ENCODE results near the gene ECI1.
A peak's percentile ranks its signal among the peaks of the same experiment; 100 is the strongest.

ECI1 gene

GRCh38 chr16:2226918-2227317 lies 24.5 kb downstream of the ECI1 start:
- in situ Hi-C loops (cut with MboI; ENCODE audit: low pct_unique_long_range_greater_than_20kb, low sequenced_read_pairs), result no loop called here
- no peak for DNase-seq

- in situ Hi-C loops (cut with MboI; ENCODE audit: low pct_unique_long_range_greater_than_20kb, low sequenced_read_pairs), result no loop called here
- DNase-seq, result no peak
These were observed 25.1 kb downstream of the ECI1 start for GRCh38 chr16:2226245-2226793.

DNA sequence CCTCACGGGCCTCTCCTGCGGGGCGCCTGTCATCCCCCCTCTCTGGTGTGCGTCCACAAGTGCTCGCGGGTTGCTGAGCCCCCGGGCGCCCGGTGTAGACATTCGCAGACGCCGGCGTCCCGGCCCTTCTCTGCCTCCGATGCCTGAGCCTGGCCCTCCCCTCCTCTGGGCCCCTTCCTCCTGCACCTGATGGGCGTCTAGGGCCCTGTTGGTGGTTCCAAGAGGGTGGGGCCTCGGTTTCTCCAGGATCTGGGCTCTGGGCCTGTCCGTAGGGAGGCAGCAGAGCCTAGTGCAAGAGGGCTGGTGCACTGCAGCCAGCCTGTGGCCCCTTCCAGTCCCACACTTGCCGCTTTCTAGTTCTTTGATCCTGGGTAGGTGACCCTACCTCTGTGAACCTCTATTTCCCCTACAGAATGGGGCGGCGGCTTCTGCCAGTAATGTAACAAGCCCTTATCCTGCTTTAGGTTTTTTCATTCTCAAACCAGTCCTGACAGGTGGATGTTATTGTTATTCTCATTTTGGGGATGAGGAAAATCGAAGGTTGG lies 27.4 kb downstream of the ECI1 start:
- in situ Hi-C loops (cut with MboI; ENCODE audit: low pct_unique_long_range_greater_than_20kb, low sequenced_read_pairs), result no loop called here
- peak; percentile 48 for DNase-seq

DNA sequence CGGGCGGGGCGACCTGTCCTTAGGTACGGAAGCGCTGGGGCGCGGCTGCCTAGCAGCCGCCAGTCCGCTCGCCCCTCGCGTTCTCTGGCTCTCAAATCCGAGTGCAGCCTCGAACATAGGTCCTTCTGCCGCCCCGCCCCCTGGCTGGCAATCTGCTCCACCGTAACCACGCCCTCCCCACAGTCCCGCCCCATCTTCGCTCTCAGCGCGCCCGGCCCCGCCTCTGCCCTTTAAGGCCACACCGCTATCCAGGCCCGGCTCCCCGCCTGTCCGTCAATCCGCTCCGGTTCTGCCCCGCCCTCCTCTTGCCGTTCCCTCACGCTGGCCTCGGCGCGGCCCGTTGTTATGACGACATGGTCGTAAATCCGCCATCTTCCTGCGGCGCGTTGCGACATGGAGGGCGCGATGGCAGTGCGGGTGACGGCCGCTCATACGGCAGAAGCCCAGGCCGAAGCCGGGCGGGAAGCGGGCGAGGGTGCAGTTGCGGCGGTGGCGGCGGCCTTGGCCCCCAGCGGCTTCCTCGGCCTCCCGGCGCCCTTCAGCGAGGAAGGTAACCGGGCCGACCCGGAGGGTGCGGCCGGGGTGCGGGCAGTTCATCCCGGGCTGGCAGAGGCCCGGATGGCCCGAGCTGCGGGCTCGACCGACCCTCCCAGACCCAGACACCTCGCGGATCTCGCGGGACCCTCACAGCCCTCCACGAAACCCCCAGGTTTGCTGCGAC lies 28.0 kb downstream of the ECI1 start, which contains the start of gene E4F1:
E4F1 (plus strand) TSS at position 371 of the 721 bp plus-strand sequence; CDS start at position 394, 23 bp downstream.
- in situ Hi-C loops (cut with MboI; ENCODE audit: low pct_unique_long_range_greater_than_20kb, low sequenced_read_pairs), result no loop called here
- DNase-seq, result peak; percentile 99

GRCh38 chr16:2216330-2216729 lies 35.1 kb downstream of the ECI1 start:
- in situ Hi-C loops (cut with MboI; ENCODE audit: low pct_unique_long_range_greater_than_20kb, low sequenced_read_pairs), result loop anchor here (10.0 kb wide), 1 partner anchor 62 kb away; the partner anchor contains the start of gene TRAF7

DNA sequence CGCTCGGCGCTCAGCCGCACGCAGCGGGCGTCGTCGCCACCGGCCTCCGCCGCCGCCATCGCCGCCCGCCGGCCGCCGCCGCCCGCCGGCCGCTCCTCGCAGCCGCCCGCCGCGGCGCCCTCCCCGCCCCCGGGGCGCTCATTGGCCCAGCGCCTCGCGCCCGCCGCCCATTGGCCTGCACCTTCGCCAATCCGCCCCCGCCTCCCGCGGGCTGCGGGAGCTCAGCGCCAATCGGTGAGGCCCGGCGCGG lies 36.7 kb downstream of the ECI1 start, which contains the start of gene PGP:
PGP (minus strand) TSS at position 122 of the 250 bp plus-strand sequence; CDS start at position 59, 63 bp downstream.
- DNase-seq, result no peak
- in situ Hi-C loops (cut with MboI; ENCODE audit: low pct_unique_long_range_greater_than_20kb, low sequenced_read_pairs), result loop anchor here (10.0 kb wide), 1 partner anchor 60 kb away; the partner anchor contains the start of gene TRAF7

More at GRCh38 chr16:2216330-2216729, 35.1 kb downstream of the ECI1 start:
- no peak for DNase-seq

GRCh38 chr16:2213817-2214718 lies 37.3 kb downstream of the ECI1 start:
- no peak for DNase-seq
- in situ Hi-C loops (cut with MboI; ENCODE audit: low pct_unique_long_range_greater_than_20kb, low sequenced_read_pairs), result loop anchor here (10.0 kb wide), 1 partner anchor 59 kb away; the partner anchor contains the start of gene TRAF7

- DNase-seq, result peak; percentile 43
- in situ Hi-C loops (cut with MboI; ENCODE audit: low pct_unique_long_range_greater_than_20kb, low sequenced_read_pairs), result loop anchor here (10.0 kb wide), 1 partner anchor 58 kb away; the partner anchor contains the start of gene TRAF7
These were observed 38.7 kb downstream of the ECI1 start for GRCh38 chr16:2212362-2213324.

GRCh38 chr16:2211923-2212347 lies 39.5 kb downstream of the ECI1 start:
- in situ Hi-C loops (cut with MboI; ENCODE audit: low pct_unique_long_range_greater_than_20kb, low sequenced_read_pairs), result loop anchor here (10.0 kb wide), 1 partner anchor 57 kb away; the partner anchor contains the start of gene TRAF7

GRCh38 chr16:2210386-2211365 lies 40.7 kb downstream of the ECI1 start, which contains the start of gene BRICD5:
Gene BRICD5 (minus strand): TSS chr16:2210863. CDS start chr16:2210833, 30 bp downstream.
- DNase-seq, result no peak
- in situ Hi-C loops (cut with MboI; ENCODE audit: low pct_unique_long_range_greater_than_20kb, low sequenced_read_pairs), result loop anchor here (10.0 kb wide), 1 partner anchor 56 kb away; the partner anchor contains the start of gene TRAF7

More at GRCh38 chr16:2211923-2212347, 39.5 kb downstream of the ECI1 start:
- DNase-seq, result no peak

DNA sequence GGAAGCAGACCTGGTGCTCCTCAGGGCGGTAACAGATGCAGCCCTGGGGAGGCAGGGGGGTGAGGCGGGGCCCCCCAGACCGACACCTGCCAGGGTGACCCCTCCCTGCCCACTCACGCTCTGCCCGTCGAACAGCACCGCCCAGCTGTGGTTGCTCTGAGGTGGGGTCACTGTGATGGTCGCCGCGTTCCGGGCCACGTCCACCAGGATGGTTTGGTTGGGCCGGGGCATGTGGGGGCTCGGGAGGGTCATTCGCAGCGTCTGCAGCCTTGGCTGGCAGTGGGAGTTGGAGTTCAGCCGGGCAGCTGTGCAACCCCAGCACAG lies 41.4 kb downstream of the ECI1 start:
- in situ Hi-C loops (cut with MboI; ENCODE audit: low pct_unique_long_range_greater_than_20kb, low sequenced_read_pairs), result loop anchor here (10.0 kb wide), 1 partner anchor 55 kb away; the partner anchor contains the start of gene TRAF7
- DNase-seq, result no peak

DNA sequence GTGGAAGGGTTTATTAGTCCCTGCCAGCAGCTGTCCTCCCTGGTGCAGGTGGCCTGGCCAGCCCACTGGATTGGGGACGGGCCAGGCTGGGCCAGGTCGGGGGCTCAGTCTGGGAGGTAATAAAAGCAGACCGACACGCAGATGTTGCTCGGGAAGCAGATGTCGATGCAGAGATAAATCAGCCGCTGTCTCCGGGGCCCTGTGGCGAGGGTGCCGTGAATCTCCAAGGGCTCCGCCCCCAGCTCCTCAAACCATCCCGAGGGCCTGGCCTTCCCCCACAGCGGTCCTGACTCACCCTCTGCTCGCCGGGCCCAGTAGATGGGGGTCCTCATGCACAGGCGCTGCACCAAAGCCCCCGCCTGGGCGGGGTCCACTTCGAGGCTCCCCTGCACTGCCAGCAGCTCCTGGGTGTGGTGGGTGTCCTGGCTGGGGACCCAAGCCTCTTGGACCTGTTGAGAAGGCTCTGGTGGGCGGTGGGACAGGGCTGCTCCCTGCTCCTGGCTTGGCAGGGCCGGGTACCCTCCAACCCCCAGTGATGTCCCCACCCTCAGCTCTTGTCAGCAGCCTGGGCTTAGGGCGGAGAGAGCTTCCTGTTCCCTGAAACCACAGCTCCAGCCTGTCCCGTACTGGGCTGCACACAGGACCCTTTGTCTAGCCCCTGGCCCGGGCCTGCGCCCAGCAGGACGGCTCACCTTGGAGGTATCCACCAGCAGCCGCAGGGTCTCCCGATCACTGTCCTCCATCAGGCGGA lies 42.0 kb downstream of the ECI1 start:
- in situ Hi-C loops (cut with MboI; ENCODE audit: low pct_unique_long_range_greater_than_20kb, low sequenced_read_pairs), result loop anchor here (10.0 kb wide), 1 partner anchor 55 kb away; the partner anchor contains the start of gene TRAF7
- DNase-seq, result no peak

DNA sequence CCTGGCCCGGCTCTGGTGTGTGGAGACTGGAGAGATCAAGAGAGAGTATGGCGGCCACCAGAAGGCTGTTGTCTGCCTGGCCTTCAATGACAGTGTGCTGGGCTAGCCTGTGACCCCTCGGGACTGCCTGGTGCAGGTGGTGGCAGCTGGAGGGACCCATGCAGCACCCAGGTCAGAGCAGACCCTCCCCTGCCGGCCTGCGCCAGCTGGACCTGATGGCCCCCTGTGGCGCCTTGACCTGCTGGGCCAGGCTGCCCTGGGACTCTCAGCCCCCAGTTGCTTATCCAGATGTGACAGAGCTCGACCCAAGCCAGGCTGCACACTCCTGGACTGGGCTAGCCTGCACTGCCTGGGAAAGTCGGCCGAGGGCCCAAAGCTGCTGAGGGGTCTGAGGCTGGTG lies 42.6 kb downstream of the ECI1 start:
- no peak for DNase-seq
- in situ Hi-C loops (cut with MboI; ENCODE audit: low pct_unique_long_range_greater_than_20kb, low sequenced_read_pairs), result no loop called here

DNA sequence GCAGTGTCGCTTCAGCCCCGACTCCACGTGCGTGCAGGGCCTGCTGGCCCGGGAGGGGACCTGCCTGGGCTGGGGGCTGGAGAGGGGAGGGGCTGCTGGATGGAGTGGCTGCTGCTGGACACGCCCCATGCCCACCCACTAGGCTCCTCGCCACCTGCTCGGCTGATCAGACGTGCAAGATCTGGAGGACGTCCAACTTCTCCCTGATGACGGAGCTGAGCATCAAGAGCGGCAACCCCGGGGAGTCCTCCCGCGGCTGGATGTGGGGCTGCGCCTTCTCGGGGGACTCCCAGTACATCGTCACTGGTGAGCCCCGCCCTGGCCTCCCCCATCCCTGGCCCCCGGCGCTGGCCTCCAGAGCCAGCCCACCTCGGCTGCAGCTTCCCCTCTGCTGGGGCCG lies 43.1 kb downstream of the ECI1 start:
- no peak for DNase-seq
- in situ Hi-C loops (cut with MboI; ENCODE audit: low pct_unique_long_range_greater_than_20kb, low sequenced_read_pairs), result no loop called here

DNA sequence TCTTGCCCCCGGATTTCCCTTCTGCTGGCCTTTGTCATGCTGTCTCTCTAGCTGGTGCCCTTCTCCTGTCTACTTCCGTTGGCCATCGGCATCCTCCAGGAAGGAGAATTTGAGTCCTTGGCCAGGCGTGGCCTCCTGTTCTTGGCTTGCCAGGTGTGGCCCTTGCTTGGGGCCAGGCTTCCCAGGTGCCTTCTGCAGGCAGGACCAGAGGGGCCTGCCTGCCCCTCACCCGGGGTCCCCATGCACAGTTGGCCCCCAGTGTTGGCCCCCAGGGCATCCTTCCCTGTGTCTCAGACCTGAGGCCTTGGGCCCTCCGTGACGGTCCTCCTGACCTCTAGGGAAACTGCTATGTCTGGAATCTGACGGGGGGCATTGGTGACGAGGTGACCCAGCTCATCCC lies 43.5 kb downstream of the ECI1 start:
- in situ Hi-C loops (cut with MboI; ENCODE audit: low pct_unique_long_range_greater_than_20kb, low sequenced_read_pairs), result no loop called here
- no peak for DNase-seq

- in situ Hi-C loops (cut with MboI; ENCODE audit: low pct_unique_long_range_greater_than_20kb, low sequenced_read_pairs), result no loop called here
These were observed 44.5 kb downstream of the ECI1 start for GRCh38 chr16:2206780-2207433.

More at GRCh38 chr16:2206780-2207433, 44.5 kb downstream of the ECI1 start:
- no peak for DNase-seq

All from KBM-7 (cell line).